T-helper 2 cell (primary cell): ENCODE measurements around the gene WNT7B.
"Not testable (repeated sequence)": the region's sequence is repeated elsewhere in the genome, so short reads cannot be mapped to it uniquely, and the experiment has no call there.

ENCODE experiments used
- DNase-seq, 5 experiments: peaks; one replicate each; pipeline versions ENCODE4 v3.0.0 to v3.0.0-alpha.2; 2012 to 2022

WNT7B gene

GRCh38 chr22:46008291-46008690, 31.3 kb upstream of the WNT7B start:
- no peak for DNase-seq

GRCh38 chr22:46007848-46008261, 30.9 kb upstream of the WNT7B start:
- DNase-seq = no peak

- no peak for DNase-seq
Measured at GRCh38 chr22:46007003-46007847, 30.3 kb upstream of the WNT7B start.

GRCh38 chr22:46006379-46007002, 29.5 kb upstream of the WNT7B start:
- peak; percentile 67 to 85 (median 80) for DNase-seq

GRCh38 chr22:46005116-46005705, 28.2 kb upstream of the WNT7B start:
- not testable (repeated sequence) for DNase-seq

GRCh38 chr22:46004105-46004866, 27.3 kb upstream of the WNT7B start:
- DNase-seq = peak in 1 of 5 experiments; percentile 24

- no peak for DNase-seq
Measured at GRCh38 chr22:46003271-46004091, 26.5 kb upstream of the WNT7B start.

- DNase-seq = no peak
Measured at GRCh38 chr22:46002757-46003270, 25.9 kb upstream of the WNT7B start.

GRCh38 chr22:46001426-46002106, 24.6 kb upstream of the WNT7B start:
- no peak for DNase-seq

GRCh38 chr22:46001046-46001425, 24.1 kb upstream of the WNT7B start:
- DNase-seq = no peak

- DNase-seq = no peak
Measured at GRCh38 chr22:46000081-46001027, 23.4 kb upstream of the WNT7B start.

GRCh38 chr22:45999379-45999971, 22.5 kb upstream of the WNT7B start:
- no peak for DNase-seq

- DNase-seq = no peak
Measured at GRCh38 chr22:45998638-45999378, 21.8 kb upstream of the WNT7B start.

GRCh38 chr22:45997777-45998637, 21.0 kb upstream of the WNT7B start:
- DNase-seq = no peak

GRCh38 chr22:45997077-45997776, 20.3 kb upstream of the WNT7B start:
- peak in 1 of 5 experiments; percentile 21 for DNase-seq

GRCh38 chr22:45996241-45997076, 19.5 kb upstream of the WNT7B start:
- no peak for DNase-seq
